GM12873 (cell line): ENCODE measurements around the gene CLASP1.

Experiments
- TF ChIP-seq, protein P1 (sequence below): IDR thresholded peaks from 2 replicates; pipeline ENCODE4 v1.5.1; 2012; ENCODE audit warnings: low read depth, mild to moderate bottlenecking, moderate library complexity, low read length, control low read depth; ENCODE audit not compliant: insufficient read depth; ENCODE audit errors: missing control alignments

Gene CLASP1

DNA sequence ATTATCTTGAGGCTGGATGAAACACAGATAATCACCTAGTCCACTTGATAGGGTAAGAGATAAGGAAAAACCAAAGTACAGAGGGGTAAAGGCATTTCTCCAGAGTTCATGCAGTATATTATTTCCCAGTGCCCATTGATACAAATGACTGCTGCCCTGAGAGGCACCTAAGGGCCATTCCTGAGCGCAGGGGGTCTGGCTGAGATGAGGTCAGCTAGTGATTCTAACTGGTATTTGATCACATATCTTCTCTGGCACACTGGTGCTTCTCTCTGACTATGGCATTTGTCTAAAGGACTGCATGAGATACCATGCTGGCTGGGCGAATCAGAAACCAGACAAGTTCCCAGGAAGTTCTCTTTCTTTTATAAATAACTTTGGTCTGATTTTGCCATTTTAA, 291.0 kb downstream of the CLASP1 start:
- TF ChIP-seq, protein P1, sequence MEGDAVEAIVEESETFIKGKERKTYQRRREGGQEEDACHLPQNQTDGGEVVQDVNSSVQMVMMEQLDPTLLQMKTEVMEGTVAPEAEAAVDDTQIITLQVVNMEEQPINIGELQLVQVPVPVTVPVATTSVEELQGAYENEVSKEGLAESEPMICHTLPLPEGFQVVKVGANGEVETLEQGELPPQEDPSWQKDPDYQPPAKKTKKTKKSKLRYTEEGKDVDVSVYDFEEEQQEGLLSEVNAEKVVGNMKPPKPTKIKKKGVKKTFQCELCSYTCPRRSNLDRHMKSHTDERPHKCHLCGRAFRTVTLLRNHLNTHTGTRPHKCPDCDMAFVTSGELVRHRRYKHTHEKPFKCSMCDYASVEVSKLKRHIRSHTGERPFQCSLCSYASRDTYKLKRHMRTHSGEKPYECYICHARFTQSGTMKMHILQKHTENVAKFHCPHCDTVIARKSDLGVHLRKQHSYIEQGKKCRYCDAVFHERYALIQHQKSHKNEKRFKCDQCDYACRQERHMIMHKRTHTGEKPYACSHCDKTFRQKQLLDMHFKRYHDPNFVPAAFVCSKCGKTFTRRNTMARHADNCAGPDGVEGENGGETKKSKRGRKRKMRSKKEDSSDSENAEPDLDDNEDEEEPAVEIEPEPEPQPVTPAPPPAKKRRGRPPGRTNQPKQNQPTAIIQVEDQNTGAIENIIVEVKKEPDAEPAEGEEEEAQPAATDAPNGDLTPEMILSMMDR = no peak

DNA sequence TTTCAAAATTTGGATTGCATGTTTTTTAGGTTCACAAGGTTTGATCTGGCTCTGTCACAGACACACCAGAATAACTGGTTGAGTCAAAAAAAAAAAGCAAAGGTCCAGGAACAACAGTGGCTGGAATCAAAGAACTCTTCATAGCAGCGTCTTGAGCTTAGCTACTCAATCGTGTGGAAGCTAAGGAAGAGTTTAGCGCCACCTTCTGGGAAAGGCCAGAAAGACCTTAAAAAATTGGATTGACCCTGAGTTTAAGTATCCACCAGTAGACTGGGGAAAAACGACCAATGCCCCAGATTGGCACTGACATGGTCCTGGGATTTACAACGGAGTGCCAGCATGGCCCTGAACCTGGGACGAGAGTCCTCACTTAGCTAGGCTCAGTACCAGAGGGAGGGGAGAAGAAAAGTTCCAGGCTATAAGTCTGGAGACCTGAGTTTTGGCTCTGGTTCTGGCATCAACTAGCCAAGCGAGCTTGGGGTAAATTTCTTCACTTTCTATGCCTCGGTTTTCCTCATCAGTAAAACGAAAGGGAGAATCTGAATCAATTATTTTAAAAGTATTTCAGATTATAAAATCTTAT, 293.1 kb downstream of the CLASP1 start:
- TF ChIP-seq, protein P1 = peak; percentile 80

DNA sequence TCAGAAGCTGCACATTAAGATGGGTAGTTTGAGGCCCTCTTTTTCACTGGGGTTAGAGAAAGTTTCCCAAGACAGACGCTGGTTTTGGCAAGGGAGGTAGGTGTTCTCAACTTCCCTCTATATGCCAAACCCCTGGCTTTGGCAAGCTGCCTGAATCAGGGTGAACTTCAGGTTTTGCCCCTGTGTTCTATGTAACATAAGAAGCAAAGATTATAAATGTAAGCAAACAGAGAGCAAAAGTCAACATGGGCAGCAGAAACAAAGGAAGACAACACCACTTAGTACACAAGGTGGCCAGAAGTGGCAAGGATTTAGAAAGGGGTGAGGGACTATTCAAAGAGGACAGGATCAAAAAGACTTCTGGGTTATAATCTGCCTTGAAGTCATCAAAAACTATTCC, 293.8 kb downstream of the CLASP1 start:
- TF ChIP-seq, protein P1 = no peak

DNA sequence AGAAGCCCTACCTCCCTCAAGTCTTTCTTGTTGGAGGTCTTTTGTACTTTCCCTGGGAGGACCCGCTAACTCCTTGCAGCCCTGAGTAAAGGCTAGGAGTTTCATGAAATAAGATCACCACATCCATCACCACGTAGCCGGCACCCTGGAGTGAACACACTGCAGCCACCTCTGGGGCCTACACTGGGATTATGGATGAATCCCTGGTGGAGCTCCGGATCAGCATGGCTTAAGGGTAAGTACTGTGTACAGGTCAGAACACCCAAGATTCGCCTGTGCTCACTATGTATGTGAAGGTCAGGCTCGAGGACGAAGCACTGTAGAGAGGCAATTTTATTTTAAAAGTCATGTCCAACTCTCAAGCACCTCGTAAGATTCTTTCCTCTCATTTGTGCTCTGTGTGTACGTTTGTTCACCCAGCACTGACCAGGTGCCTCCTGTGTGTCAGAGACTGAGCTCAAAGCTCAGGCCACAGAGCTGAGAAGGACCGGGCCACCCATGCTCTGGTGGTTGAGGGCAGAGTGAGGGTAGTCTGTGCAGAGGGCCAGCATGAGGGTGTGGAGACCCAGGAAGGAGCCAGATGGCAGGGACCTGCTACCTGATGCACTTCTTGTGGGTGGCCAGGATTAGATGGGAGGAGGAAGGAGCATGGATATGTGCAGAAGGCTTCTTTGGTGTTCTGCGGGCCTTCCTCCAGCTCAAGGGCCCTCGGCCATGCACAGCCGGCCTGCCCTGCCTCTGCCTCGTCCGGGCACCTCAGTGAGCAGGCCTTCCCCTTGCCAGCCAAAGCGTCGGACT, 297.5 kb downstream of the CLASP1 start:
- TF ChIP-seq, protein P1 = no peak

DNA sequence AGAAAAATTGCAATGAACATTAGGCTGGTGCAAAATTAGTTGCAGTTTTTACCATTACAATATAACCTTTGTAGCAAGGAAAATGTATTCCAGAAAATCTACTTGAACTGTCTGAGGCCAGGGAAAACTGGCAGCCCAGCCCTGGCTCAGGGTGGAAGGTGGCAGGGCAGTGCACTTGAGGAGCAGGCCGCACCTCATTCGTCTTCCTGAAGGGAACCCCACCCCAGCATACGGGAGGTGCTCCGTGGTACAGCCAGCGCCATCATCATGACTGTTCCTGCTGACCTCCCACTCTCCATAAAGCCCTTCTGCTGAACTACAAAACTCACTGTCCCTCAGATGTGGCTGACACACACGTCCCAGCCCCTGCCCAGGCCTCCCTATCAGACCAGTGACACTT, 298.4 kb downstream of the CLASP1 start:
- TF ChIP-seq, protein P1 = no peak

DNA sequence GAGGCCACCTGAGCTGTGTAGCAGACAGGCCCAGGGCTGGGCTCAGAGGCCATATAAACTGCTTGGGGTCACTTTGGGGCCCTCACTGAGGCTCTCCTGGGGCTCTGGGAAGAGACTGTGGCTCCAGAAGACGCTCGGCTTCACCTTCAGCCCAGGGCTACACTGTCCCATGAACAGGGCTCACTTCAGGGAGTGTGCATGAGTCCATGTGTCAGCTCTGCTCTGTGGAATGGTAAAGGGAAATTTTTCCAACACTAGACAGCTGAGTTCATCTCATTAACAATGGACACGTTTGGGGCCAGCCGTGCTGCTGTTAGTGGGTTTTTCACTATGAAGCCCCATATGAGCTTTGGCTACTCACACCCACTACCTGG, 298.9 kb downstream of the CLASP1 start:
- TF ChIP-seq, protein P1 = no peak

DNA sequence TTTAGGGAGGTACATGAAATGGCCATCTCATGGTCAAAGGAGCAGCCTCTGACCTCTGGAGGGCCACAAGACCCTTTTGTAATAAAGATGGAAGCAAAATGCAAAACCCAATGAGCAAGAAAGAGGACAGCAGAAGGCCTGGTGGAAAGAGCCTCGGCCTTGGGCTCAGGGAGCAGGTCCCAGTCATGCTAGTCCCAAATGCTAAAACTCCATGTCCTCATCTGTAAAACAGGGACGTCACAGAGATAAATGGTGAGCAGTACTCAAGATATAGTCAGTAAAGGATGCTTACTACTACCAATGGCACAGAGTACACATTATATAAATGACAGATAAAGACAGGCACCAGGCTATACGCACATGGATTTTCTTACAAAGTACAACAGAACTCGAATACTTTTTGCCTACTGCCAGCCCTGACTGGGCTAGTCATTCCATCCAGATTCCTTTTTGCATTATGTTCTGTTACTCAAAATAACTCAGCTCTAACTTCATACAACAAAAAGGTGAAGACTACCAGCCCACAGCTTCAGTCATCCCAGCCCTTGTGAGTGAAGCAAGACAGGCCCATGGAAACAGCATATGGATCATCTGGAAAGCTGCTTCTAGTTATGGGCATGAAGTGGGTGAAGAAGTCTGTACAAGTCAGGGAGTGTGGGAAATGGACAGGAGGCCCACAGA, 299.4 kb downstream of the CLASP1 start:
- TF ChIP-seq, protein P1 = no peak
